Effector CD4-positive, alpha-beta T cell (primary cell): ENCODE results near the gene SPPL2C.

Experiments
- DNase-seq: peaks from one replicate; pipeline ENCODE4 v3.0.0-alpha.2; 2020

The SPPL2C gene

DNA sequence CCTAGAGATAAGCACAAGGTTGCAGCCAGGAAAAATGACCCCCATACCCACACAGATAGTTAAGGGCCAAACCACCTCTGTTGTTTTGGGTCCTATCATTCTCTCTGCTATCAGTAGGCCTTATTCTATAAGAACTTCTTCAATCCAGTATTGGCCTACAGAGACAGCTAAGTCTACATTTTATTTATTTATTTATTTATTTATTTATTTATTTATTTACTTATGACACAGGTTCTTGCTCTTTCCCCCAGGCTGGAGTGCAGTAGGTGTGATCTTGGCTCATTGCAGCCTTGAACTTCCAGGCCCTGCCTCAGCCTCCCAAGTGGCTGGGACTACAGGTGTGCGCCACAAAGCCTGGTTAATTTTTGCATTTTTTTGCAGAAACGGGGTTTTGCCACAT is 42.2 kb downstream of the SPPL2C start:
- DNase-seq: no peak

DNA sequence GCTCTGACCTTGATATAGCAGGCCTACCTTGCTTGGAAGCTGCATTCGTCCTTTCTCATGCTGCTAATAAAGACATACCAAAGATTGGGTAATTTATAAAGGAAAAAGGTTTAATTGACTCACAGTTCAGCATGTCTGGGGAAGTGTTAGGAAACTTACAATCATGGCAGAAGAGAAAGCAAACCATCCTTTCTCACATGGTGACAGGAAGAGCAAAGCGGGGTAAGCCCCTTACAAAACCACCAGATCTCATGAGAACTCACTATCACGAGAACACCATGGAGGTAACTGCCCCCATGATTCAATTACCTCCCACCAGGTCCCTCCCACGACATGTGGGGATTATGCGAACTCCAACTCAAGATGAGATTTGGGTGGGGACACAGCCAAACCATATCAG is 43.7 kb downstream of the SPPL2C start:
- DNase-seq: no peak

DNA sequence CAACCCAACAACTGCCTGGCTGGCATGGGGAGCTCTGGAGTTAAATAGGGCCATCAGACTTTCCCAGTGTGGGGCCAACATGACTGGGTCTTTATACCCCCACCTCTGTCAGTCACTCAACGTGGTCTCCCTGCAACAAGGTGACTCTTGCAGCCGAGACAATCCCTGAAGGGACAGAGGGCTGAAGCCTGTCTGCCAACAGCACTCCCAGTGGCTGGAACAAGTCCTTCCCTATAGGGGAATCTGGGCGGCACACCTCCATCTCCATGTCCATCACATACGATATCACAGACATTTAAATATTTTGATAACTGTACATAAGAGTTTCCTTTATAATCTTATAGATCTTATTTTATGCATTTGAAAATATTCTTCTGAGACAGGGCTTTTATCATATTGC is 44.9 kb downstream of the SPPL2C start:
- no peak for DNase-seq

DNA sequence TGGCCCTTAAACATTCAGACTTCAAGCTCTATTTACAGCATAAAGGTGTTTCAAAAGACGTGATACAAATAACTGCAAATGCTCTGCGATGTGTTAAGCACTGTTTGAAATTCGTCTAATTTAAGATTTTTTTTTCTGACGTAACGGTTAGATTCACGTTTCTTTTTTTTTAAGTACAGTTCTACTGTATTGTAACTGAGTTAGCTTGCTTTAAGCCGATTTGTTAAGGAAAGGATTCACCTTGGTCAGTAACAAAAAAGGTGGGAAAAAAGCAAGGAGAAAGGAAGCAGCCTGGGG is 49.0 kb downstream of the SPPL2C start:
- DNase-seq: no peak

DNA sequence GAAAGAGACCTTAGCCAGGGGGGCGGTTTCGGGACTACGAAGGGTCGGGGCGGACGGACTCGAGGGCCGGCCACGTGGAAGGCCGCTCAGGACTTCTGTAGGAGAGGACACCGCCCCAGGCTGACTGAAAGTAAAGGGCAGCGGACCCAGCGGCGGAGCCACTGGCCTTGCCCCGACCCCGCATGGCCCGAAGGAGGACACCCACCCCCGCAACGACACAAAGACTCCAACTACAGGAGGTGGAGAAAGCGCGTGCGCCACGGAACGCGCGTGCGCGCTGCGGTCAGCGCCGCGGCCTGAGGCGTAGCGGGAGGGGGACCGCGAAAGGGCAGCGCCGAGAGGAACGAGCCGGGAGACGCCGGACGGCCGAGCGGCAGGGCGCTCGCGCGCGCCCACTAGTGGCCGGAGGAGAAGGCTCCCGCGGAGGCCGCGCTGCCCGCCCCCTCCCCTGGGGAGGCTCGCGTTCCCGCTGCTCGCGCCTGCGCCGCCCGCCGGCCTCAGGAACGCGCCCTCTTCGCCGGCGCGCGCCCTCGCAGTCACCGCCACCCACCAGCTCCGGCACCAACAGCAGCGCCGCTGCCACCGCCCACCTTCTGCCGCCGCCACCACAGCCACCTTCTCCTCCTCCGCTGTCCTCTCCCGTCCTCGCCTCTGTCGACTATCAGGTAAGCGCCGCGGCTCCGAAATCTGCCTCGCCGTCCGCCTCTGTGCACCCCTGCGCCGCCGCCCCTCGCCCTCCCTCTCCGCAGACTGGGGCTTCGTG is 49.5 kb downstream of the SPPL2C start, which contains the start of gene MAPT:
Gene MAPT (plus strand): TSS at position 533 of the 763 bp plus-strand sequence. CDS start 67,784 bp downstream, outside the sequence.
- peak; percentile 58 for DNase-seq

DNA sequence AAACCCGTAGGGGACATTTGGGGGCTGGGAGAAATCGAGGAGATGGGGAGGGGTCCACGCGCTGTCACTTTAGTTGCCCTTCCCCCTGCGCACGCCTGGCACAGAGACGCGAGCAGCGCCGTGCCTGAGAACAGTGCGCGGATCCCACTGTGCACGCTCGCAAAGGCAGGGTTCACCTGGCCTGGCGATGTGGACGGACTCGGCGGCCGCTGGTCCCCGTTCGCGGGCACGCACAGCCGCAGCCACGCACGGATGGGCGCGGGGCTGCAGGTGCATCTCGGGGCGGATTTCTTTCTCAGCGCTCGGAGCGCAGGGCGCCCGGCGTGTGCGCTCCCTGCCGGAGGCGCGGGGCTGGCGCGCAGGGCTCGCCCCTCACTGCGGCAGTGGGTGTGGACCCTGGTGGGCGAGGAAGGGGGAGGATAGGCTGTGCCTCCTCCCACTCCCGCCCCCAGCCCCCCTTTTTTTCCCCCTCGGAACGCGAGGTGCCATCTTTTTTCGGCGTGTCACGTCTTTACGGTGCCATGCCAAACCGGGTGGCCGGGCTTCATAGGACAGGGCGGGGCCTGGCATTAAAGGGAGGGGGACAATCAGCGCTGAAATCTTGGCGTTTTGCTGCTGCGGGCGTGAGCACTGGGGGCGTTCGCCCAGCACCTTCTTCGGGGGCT is 50.8 kb downstream of the SPPL2C start:
- no peak for DNase-seq

DNA sequence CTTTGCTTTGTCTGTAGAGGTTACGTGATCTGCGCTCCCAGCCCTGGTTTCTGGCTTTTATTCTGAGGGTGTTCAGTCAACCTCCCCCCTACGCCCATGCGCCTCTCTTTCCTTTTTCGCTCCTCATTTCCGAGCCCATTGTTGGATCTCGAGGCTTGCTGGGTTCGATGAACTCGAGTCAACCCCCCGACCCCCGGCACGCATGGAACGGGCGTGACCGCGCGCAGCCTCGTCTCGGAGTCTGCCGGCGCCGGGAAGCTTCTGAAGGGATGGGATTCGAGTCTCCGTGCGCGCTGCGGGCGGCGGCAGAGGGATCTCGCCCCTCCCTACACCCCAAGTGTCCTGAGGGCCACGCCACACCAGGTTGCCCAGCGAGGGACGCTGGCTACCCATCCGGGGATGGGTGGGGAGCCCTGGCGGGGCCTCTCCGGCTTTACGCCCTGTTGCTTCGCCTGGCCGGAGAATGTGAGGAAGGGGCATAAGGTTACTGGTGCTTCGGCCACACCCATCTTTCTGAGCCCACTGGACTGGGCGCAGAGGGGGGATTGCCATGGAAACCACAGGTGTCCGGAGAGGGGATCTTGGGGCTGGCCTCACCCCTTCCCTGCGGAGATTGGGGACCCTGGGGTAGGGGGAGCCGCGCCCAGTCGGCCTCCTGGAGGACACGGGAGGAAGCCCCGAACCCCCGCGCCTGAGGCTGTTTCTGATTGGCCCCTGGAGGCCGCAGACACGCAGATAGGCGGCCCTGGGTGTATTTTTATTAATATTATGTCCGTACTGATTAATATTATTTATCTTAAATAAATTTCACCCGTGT is 51.5 kb downstream of the SPPL2C start:
- no peak for DNase-seq
